Measurements from ENCODE around the gene TUBAL3.

GRCh38 chr10:5362873-5363272 is 41.8 kb downstream of the TUBAL3 start:
- TF ChIP-seq NFIC (IDR thresholded peaks at IDR 0.05), result no peak
- no peak for TF ChIP-seq FOS (IDR thresholded peaks at IDR 0.05; ENCODE audit: extremely low read depth, insufficient read length)
- no peak for TF ChIP-seq TOE1 (IDR thresholded peaks at IDR 0.05; ENCODE audit: borderline replicate concordance)
- TF ChIP-seq TOE1 (CRISPR knock-in tag; IDR thresholded peaks at IDR 0.05; ENCODE audit: borderline replicate concordance, low read depth), result no peak
- TF ChIP-seq TFE3 (CRISPR knock-in tag; IDR thresholded peaks at IDR 0.05), result no peak
- no peak for TF ChIP-seq MTF1 (CRISPR knock-in tag; IDR thresholded peaks at IDR 0.05; ENCODE audit: borderline replicate concordance)
- TF ChIP-seq CC2D1A (IDR thresholded peaks at IDR 0.05), result no peak
- no peak for TF ChIP-seq CHD2 (IDR thresholded peaks at IDR 0.05; ENCODE audit: low read depth, low read length)
- TF ChIP-seq CTCF (IDR thresholded peaks at IDR 0.05 in 2 of 3, conservative IDR thresholded peaks at IDR 0.05 in 1 of 3; ENCODE audit: insufficient read depth in 2 of 3, low read depth in 1 of 3, low read length in 3 of 3), result no peak
- no peak for TF ChIP-seq SPI1 (IDR thresholded peaks at IDR 0.05; ENCODE audit: borderline replicate concordance, low read depth, low read length)
- no peak for TF ChIP-seq VEZF1 (CRISPR knock-in tag; IDR thresholded peaks at IDR 0.05)
- TF ChIP-seq NFYB (IDR thresholded peaks at IDR 0.05; ENCODE audit: extremely low read depth, insufficient read length), result no peak

Measured in K562 (cell line).